HL-60 (cell line): Measurements from ENCODE around the gene RLF.

Experiments
- GABPA ChIP-seq: IDR thresholded peaks from 2 replicates; pipeline ENCODE4 v1.6.1; 2012; ENCODE audit warnings: low read depth
- POLR2AphosphoS5 ChIP-seq: IDR thresholded peaks from 2 replicates; pipeline ENCODE4 v1.6.1; 2012; ENCODE audit warnings: low read depth
- SPI1 ChIP-seq: IDR thresholded peaks from 2 replicates; pipeline ENCODE4 v1.6.1; 2012; ENCODE audit warnings: low read depth, mild to moderate bottlenecking, borderline replicate concordance
- TF ChIP-seq, protein P1 (sequence below): IDR thresholded peaks from one replicate; pipeline ENCODE4 v1.5.1; 2011; ENCODE audit warnings: low read length, control low read depth, inconsistent platforms; ENCODE audit not compliant: insufficient read depth
- TF ChIP-seq, protein P2 (sequence below): IDR thresholded peaks from 2 replicates; pipeline ENCODE4 v1.6.1; 2012; ENCODE audit warnings: low read depth; ENCODE audit not compliant: insufficient replicate concordance

DNA sequence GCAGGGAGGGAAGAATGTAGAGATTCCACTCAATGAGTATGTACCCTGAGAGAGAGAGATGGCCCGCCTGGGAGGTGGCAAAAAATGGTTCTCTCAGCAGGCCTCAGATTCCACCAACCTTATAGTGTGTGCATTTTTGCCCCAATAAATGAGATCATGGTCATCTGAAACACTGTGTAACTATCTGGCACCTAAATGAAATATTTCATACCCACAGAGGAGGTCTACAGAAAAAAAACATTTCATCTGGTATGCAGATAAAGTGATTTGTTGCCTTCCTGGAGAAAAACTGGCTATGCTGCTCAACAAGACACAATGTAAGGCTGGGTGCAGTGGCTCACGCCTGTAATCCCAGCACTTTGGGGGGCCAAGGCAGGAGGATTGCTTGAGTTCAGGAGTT lies 91.4 kb downstream of the RLF start:
- TF ChIP-seq, protein P1, sequence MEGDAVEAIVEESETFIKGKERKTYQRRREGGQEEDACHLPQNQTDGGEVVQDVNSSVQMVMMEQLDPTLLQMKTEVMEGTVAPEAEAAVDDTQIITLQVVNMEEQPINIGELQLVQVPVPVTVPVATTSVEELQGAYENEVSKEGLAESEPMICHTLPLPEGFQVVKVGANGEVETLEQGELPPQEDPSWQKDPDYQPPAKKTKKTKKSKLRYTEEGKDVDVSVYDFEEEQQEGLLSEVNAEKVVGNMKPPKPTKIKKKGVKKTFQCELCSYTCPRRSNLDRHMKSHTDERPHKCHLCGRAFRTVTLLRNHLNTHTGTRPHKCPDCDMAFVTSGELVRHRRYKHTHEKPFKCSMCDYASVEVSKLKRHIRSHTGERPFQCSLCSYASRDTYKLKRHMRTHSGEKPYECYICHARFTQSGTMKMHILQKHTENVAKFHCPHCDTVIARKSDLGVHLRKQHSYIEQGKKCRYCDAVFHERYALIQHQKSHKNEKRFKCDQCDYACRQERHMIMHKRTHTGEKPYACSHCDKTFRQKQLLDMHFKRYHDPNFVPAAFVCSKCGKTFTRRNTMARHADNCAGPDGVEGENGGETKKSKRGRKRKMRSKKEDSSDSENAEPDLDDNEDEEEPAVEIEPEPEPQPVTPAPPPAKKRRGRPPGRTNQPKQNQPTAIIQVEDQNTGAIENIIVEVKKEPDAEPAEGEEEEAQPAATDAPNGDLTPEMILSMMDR: no peak
- no peak for TF ChIP-seq GABPA
- TF ChIP-seq SPI1: no peak
- TF ChIP-seq, protein P2, sequence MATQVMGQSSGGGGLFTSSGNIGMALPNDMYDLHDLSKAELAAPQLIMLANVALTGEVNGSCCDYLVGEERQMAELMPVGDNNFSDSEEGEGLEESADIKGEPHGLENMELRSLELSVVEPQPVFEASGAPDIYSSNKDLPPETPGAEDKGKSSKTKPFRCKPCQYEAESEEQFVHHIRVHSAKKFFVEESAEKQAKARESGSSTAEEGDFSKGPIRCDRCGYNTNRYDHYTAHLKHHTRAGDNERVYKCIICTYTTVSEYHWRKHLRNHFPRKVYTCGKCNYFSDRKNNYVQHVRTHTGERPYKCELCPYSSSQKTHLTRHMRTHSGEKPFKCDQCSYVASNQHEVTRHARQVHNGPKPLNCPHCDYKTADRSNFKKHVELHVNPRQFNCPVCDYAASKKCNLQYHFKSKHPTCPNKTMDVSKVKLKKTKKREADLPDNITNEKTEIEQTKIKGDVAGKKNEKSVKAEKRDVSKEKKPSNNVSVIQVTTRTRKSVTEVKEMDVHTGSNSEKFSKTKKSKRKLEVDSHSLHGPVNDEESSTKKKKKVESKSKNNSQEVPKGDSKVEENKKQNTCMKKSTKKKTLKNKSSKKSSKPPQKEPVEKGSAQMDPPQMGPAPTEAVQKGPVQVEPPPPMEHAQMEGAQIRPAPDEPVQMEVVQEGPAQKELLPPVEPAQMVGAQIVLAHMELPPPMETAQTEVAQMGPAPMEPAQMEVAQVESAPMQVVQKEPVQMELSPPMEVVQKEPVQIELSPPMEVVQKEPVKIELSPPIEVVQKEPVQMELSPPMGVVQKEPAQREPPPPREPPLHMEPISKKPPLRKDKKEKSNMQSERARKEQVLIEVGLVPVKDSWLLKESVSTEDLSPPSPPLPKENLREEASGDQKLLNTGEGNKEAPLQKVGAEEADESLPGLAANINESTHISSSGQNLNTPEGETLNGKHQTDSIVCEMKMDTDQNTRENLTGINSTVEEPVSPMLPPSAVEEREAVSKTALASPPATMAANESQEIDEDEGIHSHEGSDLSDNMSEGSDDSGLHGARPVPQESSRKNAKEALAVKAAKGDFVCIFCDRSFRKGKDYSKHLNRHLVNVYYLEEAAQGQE: no peak
- no peak for TF ChIP-seq POLR2AphosphoS5
